Measurements from ENCODE around the gene PRDM16.

PRDM16 gene

DNA sequence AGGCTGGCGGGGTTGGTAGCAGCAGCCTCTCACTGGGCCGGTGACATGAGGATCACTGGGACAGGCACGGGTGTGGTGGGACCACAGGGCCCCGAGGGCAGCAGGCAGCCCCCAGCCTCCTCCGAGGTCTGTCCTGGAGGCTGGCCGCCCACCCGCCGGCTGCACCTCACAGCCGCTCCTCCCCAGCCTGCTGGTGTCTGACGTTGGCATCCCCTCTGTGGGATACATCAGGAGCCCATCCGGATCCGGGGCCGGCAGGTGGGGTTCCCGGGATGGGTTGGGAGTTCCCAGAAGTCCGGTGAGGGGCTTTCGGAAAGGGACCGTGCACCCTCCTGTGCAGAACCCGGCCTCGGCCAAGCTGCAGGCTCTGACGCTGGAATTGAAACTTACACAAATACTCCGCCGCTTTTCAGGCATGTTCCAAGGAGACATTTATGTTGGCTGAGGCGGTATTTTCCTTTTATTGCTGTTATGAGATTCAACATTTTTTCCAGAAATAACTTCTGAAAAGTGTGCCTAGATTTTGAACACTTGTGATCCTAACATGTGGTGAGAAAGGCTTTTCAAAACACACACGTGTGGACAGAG is 243.4 kb downstream of the PRDM16 start:
- no peak overlapping the region for H3K4me3 ChIP-seq (ENCODE audit: insufficient read length, low read depth)
- DNase-seq (ENCODE audit: low read depth, low spot score): no peak
- no peak overlapping the region for H3K9ac ChIP-seq (ENCODE audit: insufficient read length, low read depth)
- no peaks in the 10 kb centered on the region for H3K36me3 ChIP-seq (ENCODE audit: insufficient read depth, insufficient read length, low read length)
- TF ChIP-seq SUZ12 (IDR thresholded peaks at IDR 0.05; ENCODE audit: extremely low read depth, insufficient read depth, insufficient read length): no peak
- TF ChIP-seq ZNF274 (IDR thresholded peaks at IDR 0.05; ENCODE audit: low read depth, low read length): no peak
- no peak for TF ChIP-seq YY1 (IDR thresholded peaks at IDR 0.05; ENCODE audit: insufficient read depth, insufficient read length)
- no peaks in the 10 kb centered on the region for H3K9me3 ChIP-seq (ENCODE audit: insufficient read depth, low read length)
- H3K27me3 ChIP-seq (ENCODE audit: insufficient read depth, insufficient read length): peaks cover 45% of the 10 kb centered on the region
- peaks cover 19% of the 10 kb centered on the region for H3K4me1 ChIP-seq (ENCODE audit: insufficient read depth, insufficient read length)

DNA sequence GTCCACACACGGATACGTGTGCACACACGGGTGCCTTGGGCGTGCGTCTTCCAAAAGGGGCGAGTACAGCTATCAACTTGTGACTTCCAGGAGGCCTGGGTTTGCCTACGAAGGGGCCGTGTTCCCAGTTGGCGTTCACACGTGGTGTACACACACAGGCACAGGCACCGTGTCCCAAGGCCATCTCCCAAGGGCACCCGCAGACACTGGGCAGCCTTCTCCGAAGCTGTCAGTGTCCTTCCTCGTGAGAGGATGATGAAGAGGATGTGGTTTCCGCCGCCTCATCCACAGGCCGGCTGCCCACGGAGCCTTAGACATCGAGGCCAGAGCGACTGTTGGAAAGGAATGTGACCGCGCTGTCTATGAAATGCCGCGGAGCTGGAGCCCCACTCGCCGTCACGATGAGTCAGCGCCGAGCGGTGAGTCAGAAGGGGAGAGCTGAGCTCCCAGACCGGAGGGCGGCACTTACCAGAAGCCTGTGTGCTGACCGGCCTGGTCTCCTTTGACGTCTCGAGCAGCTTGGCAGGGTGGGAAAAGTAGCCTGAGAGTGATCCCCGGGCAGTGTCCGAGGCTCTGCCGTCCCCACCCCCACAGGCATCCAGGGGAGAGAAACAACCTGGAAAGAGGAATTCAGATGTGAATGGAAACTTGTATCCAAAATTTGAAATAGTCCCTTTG is 244.0 kb downstream of the PRDM16 start:
- Histone ChIP-seq H3K9ac (ENCODE audit: insufficient read length, low read depth) (peak overlapping the region; percentile 67), H3K27me3 (ENCODE audit: insufficient read depth, insufficient read length) (peaks cover 45% of the 10 kb centered on the region), H3K36me3 (ENCODE audit: insufficient read depth, insufficient read length, low read length) (no peaks in the 10 kb centered on the region), H3K4me1 (ENCODE audit: insufficient read depth, insufficient read length) (peaks cover 19% of the 10 kb centered on the region), H3K9me3 (ENCODE audit: insufficient read depth, low read length) (no peaks in the 10 kb centered on the region), H3K4me3 (ENCODE audit: insufficient read length, low read depth) (no peak overlapping the region)
- TF ChIP-seq SUZ12 (IDR thresholded peaks at IDR 0.05; ENCODE audit: extremely low read depth, insufficient read depth, insufficient read length): no peak
- DNase-seq (ENCODE audit: low read depth, low spot score): peak; percentile 20

DNA sequence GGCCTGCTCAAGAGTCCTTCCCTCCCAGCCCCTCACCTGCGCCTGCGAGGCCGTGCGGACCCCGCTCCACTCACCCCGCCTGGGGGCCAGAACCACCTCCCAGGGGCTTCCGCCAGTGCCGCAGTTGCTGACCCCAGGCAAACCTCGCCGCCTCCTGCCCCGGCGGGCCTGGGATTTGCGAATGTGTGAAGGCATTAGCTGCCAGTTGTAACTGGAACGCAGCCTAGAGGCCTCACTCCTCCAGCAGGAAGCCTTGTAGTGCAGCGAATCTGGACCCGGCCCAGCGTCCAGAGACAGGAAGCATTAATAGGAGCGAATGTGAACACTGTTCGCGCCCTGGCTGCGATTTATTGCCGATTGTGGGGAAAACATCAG is 244.6 kb downstream of the PRDM16 start:
- H3K9ac ChIP-seq (ENCODE audit: insufficient read length, low read depth): peak overlapping the region; percentile 67
- no peaks in the 10 kb centered on the region for H3K36me3 ChIP-seq (ENCODE audit: insufficient read depth, insufficient read length, low read length)
- H3K4me3 ChIP-seq (ENCODE audit: insufficient read length, low read depth): no peak overlapping the region
- TF ChIP-seq YY1 (IDR thresholded peaks at IDR 0.05; ENCODE audit: insufficient read depth, insufficient read length) (no peak), ZNF274 (IDR thresholded peaks at IDR 0.05; ENCODE audit: low read depth, low read length) (no peak), SUZ12 (IDR thresholded peaks at IDR 0.05; ENCODE audit: extremely low read depth, insufficient read depth, insufficient read length) (no peak)
- peaks cover 45% of the 10 kb centered on the region for H3K27me3 ChIP-seq (ENCODE audit: insufficient read depth, insufficient read length)
- H3K9me3 ChIP-seq (ENCODE audit: insufficient read depth, low read length): no peaks in the 10 kb centered on the region
- DNase-seq (ENCODE audit: low read depth, low spot score): no peak
- peaks cover 19% of the 10 kb centered on the region for H3K4me1 ChIP-seq (ENCODE audit: insufficient read depth, insufficient read length)

DNA sequence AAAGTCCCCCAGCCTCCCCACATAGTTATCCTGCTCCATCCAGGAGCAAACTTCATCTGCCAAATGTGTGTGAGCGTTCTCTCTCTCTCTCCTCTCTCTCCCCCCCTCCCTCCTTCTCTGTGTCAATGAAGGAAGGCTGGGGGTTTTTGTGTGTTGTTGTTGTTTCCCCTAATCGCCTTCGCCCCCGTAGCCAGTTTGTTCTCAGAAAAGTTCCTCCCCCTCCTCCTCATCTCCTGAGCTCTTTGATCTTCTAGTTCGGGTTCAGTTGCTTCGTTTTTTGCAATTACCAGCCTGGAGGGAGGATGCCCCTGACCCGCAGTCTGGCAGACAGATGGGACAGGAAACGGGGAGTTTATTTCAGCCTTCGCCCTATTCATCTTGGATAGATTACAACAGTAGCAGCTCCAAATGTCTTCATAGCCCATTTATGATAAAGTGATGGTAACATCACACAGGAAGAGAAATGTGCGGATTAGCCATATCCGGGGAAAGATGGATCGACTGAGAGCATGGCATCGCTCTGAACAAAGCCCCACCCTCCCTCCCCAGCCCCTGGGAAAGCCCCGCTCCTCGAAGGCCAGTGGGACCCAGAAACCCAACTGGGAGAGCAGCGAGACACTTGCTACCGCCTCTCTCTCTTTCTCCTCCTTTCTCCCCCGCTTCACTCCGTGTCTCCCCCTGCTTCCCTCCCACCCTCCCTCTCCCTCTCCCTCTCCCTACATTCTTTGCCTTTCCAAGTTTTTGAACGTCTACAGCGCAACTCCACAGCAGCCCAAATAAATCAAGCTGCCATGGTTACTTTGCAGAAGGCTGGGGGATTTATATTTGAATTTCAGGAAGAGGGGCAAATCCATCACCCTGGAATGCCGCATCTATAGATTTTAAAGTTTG is 245.7 kb downstream of the PRDM16 start:
- H3K9me3 ChIP-seq (ENCODE audit: insufficient read depth, low read length): no peaks in the 10 kb centered on the region
- peaks cover 19% of the 10 kb centered on the region for H3K4me1 ChIP-seq (ENCODE audit: insufficient read depth, insufficient read length)
- peak overlapping the region; percentile 6 for H3K9ac ChIP-seq (ENCODE audit: insufficient read length, low read depth)
- no peak for DNase-seq (ENCODE audit: low read depth, low spot score)
- no peaks in the 10 kb centered on the region for H3K36me3 ChIP-seq (ENCODE audit: insufficient read depth, insufficient read length, low read length)
- TF ChIP-seq YY1 (IDR thresholded peaks at IDR 0.05; ENCODE audit: insufficient read depth, insufficient read length) (no peak), ZNF274 (IDR thresholded peaks at IDR 0.05; ENCODE audit: low read depth, low read length) (no peak), SUZ12 (IDR thresholded peaks at IDR 0.05; ENCODE audit: extremely low read depth, insufficient read depth, insufficient read length) (no peak)
- no peak overlapping the region for H3K4me3 ChIP-seq (ENCODE audit: insufficient read length, low read depth)
- peaks cover 45% of the 10 kb centered on the region for H3K27me3 ChIP-seq (ENCODE audit: insufficient read depth, insufficient read length)

DNA sequence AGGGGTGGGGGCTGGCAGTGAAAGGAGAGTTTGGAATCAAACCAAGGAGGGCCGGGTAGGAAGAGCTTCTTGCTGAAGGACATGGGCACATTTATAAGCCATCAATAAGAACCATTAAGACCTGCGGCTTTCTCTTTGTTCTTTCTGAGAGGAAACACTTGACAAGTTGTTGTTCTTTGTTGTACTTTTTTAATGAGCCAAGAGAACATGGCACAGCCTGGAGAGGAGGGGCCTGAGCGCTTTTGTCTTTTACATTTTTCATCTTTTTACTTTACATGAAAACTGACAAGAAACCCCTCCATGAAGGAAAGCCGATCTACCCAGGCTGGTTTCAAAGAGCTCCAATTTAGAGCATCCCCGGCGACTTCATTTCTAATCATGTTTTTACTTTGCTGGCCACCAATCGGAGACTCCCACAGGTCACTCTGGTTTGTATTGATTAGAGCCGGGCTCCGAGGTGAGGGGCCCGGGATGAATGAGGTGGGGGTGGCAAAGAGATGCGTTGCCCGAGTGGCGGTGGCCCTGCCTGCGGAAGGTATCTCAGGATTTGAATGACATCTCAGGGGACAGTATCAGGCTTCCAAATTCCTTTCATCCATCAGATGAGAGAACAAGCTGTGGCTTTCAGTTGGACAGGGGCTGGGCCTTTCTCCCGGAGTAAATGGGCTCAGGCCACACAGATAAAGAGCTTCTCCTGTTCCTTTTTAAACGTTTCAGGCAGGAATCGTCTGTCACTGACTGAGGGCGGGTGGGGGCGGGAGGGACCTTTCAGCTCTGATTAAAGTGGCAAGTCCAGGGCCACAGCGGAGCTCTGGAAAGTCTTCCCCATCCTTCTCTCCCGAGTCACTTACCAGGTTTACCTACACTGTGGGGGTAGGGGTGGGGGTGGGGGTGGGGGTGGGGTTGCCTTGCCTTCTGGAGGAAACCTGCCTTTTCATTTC is 246.7 kb downstream of the PRDM16 start:
- Histone ChIP-seq H3K36me3 (ENCODE audit: insufficient read depth, insufficient read length, low read length) (no peaks in the 10 kb centered on the region), H3K4me3 (ENCODE audit: insufficient read length, low read depth) (no peak overlapping the region), H3K4me1 (ENCODE audit: insufficient read depth, insufficient read length) (peaks cover 24% of the 10 kb centered on the region), H3K9me3 (ENCODE audit: insufficient read depth, low read length) (no peaks in the 10 kb centered on the region), H3K27me3 (ENCODE audit: insufficient read depth, insufficient read length) (peaks cover 45% of the 10 kb centered on the region), H3K9ac (ENCODE audit: insufficient read length, low read depth) (no peak overlapping the region)
- TF ChIP-seq SUZ12 (IDR thresholded peaks at IDR 0.05; ENCODE audit: extremely low read depth, insufficient read depth, insufficient read length): no peak
- TF ChIP-seq ZNF274 (IDR thresholded peaks at IDR 0.05; ENCODE audit: low read depth, low read length): no peak
- no peak for TF ChIP-seq YY1 (IDR thresholded peaks at IDR 0.05; ENCODE audit: insufficient read depth, insufficient read length)
- no peak for DNase-seq (ENCODE audit: low read depth, low spot score)

DNA sequence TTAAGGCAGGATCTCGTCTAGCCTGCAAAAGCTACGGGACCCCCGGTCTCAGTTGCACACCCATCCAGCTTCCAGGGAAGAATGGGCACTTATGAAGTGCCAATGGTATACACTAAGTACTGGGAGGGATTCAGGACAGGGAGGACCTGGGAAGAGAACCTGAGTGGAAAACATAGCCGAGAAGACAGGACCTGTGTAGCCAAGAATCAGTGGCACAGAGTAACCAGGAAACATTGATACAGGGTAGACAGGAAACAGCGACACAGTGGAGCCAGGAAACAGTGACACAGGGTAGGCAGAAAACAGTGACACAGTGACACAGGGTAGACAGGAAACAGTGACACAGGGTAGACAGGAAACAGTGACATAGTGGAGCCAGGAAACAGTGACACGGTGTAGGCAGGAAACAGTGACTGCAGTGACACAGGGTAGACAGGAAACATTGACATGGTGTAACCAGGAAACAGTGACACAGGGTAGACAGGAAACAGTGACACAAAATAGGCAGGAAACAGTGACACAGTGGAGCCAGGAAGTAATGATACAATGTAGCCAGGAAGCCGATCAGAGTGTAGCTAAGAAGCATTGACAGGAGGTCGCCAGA is 247.4 kb downstream of the PRDM16 start:
- H3K36me3 ChIP-seq (ENCODE audit: insufficient read depth, insufficient read length, low read length): no peaks in the 10 kb centered on the region
- no peak for TF ChIP-seq ZNF274 (IDR thresholded peaks at IDR 0.05; ENCODE audit: low read depth, low read length)
- TF ChIP-seq SUZ12 (IDR thresholded peaks at IDR 0.05; ENCODE audit: extremely low read depth, insufficient read depth, insufficient read length): no peak
- H3K4me3 ChIP-seq (ENCODE audit: insufficient read length, low read depth): no peak overlapping the region
- no peaks in the 10 kb centered on the region for H3K9me3 ChIP-seq (ENCODE audit: insufficient read depth, low read length)
- H3K9ac ChIP-seq (ENCODE audit: insufficient read length, low read depth): no peak overlapping the region
- DNase-seq (ENCODE audit: low read depth, low spot score): no peak
- peaks cover 29% of the 10 kb centered on the region for H3K4me1 ChIP-seq (ENCODE audit: insufficient read depth, insufficient read length)
- H3K27me3 ChIP-seq (ENCODE audit: insufficient read depth, insufficient read length): peaks cover 45% of the 10 kb centered on the region
